Adrenal gland (tissue), 5 donors: ENCODE measurements around the gene THUMPD2.

Source experiments
- POLR2A ChIP-seq, 2 donors: fragments of 450-650 bp; IDR thresholded peaks; one replicate each; pipeline ENCODE4 v1.6.1; 2017; ENCODE audit warnings: antibody characterized with exemption in 2 of 2, mild to moderate bottlenecking in 2 of 2, moderate library complexity in 1 of 2
- TF ChIP-seq, protein P1 (sequence below), 6 experiments: fragments of 450-650 bp in 4 of 6; fragments of 200-600 bp in 2 of 6; sonication (generic) in 1 of 6; IDR thresholded peaks; 1 replicate in 5 of 6; 2 replicates in 1 of 6; pipeline versions ENCODE4 v1.5.1 to v1.8.0; 2016 to 2021; ENCODE audit warnings: antibody characterized with exemption in 6 of 6, mild to moderate bottlenecking in 2 of 6, moderate library complexity in 1 of 6
- donor health status: DM: no; HTN: no; CAD: no.

- TF ChIP-seq, protein P1, sequence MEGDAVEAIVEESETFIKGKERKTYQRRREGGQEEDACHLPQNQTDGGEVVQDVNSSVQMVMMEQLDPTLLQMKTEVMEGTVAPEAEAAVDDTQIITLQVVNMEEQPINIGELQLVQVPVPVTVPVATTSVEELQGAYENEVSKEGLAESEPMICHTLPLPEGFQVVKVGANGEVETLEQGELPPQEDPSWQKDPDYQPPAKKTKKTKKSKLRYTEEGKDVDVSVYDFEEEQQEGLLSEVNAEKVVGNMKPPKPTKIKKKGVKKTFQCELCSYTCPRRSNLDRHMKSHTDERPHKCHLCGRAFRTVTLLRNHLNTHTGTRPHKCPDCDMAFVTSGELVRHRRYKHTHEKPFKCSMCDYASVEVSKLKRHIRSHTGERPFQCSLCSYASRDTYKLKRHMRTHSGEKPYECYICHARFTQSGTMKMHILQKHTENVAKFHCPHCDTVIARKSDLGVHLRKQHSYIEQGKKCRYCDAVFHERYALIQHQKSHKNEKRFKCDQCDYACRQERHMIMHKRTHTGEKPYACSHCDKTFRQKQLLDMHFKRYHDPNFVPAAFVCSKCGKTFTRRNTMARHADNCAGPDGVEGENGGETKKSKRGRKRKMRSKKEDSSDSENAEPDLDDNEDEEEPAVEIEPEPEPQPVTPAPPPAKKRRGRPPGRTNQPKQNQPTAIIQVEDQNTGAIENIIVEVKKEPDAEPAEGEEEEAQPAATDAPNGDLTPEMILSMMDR (IDR thresholded peaks at IDR 0.05): no peak
- no peak for TF ChIP-seq POLR2A (IDR thresholded peaks at IDR 0.05)
Measured at GRCh38 chr2:39689876-39690275, 89.2 kb downstream of the THUMPD2 start.
